ENCODE measurements around the gene KRI1.

KRI1 gene

DNA sequence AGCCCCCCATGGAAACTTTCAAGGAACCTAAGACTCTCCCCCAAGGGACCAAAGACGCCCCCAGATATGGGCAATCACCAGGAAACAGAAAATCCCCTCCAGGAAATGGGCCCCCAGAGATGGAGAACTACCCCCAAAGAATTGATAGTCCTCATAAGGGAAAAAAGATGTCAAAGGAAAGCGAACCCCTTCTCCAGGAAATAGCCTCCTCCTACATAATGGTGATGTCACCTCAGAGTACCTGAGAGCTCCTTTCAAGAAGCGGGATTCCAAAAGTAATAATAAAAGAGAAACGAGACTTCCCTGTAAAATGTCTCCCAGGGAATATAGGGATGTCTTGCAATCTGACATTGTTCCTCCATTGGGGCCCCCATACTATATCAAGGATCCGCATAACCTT lies 1.8 kb upstream of the KRI1 start:
- no peak for DNase-seq (ENCODE audit: low spot score)
- TF ChIP-seq, protein P1, sequence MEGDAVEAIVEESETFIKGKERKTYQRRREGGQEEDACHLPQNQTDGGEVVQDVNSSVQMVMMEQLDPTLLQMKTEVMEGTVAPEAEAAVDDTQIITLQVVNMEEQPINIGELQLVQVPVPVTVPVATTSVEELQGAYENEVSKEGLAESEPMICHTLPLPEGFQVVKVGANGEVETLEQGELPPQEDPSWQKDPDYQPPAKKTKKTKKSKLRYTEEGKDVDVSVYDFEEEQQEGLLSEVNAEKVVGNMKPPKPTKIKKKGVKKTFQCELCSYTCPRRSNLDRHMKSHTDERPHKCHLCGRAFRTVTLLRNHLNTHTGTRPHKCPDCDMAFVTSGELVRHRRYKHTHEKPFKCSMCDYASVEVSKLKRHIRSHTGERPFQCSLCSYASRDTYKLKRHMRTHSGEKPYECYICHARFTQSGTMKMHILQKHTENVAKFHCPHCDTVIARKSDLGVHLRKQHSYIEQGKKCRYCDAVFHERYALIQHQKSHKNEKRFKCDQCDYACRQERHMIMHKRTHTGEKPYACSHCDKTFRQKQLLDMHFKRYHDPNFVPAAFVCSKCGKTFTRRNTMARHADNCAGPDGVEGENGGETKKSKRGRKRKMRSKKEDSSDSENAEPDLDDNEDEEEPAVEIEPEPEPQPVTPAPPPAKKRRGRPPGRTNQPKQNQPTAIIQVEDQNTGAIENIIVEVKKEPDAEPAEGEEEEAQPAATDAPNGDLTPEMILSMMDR (IDR thresholded peaks at IDR 0.05; ENCODE audit: borderline replicate concordance, control extremely low read depth, extremely low read depth, insufficient read depth, missing control alignments): no peak
- in situ Hi-C loops (cut with MboI; ENCODE audit: low sequenced_read_pairs, unreplicated experiment): no loop called here

DNA sequence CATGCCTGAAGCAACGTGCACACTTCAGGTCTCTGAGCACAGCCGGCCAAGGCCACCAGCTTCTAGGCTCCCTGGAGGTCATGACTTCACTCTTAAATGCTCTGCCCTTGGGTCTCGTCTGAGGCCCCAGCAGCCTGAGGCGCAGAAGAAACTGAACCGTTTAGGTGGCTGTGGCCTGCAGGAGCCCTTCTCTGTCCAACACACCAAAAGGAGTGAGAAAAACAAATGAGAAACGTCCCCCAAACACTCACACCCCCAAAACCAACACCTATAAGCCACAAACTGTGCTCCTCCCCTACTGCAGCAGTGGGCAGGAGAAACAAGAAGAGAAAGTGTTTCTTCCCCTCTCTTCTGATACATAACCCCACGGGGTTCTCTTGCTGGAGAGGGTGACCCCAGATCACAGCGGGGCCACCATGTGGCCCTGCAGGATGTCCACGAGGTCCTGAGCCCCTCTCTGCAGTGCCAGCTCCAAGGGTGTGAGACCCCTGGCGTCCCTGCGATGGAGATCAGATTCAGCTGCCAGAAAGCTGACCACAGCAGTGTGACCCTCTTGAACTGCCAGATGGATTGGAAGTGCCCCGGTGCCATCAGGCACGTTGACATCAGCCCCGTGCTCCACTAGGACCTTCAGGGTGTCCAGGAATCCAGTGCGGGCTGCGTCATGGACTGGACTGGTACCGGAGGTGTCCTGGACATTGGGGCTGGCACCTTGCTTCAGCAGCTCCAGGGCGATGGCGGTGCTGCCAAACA lies 1.0 kb upstream of the KRI1 start:
- DNase-seq (ENCODE audit: low spot score): peak; percentile 73
- TF ChIP-seq, protein P1 (IDR thresholded peaks at IDR 0.05; ENCODE audit: borderline replicate concordance, control extremely low read depth, extremely low read depth, insufficient read depth, missing control alignments): no peak
- in situ Hi-C loops (cut with MboI; ENCODE audit: low sequenced_read_pairs, unreplicated experiment): no loop called here

DNA sequence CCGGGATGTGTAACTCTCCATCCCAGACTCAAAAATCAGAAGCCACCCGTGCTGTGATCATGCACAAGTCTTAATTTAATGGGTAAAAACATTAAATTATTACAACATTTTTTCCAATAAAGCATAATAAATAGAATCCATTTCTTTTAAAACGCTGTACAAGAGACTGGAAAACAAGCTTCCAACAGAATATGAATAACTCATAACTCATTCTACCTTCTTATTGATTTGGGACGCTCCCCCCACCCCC lies 523 bp upstream of the KRI1 start:
- in situ Hi-C loops (cut with MboI; ENCODE audit: low sequenced_read_pairs, unreplicated experiment): no loop called here

DNA sequence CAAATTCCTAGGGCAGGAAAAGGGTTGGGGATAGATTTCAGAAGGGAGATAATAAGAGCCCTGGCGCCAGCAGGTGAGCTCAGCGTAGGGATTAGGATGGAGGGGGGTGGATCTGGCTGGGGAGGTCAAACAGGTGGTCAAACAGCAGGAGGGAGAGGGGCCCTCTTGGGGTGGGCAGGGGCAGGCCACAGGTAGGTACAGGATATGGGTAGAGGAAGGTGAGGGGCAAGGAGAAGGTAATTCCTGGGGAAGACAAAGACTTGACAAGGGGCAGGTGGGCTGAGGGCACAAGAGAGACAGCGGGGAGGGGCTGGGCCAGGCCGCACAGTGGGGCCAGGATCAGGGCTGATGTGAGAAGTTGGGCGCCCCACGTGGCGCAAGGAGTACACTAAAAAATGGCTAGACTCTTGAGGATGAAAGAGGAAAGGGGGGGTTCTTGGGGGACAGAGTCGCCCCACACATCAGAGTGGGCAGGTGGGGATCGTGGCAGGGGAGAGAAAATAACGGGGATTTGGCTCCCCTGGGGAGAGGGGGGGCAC lies 713 bp downstream of the KRI1 start:
- DNase-seq (ENCODE audit: low spot score): peak; percentile 83
- TF ChIP-seq, protein P1 (IDR thresholded peaks at IDR 0.05; ENCODE audit: borderline replicate concordance, control extremely low read depth, extremely low read depth, insufficient read depth, missing control alignments): peak; percentile 9
- in situ Hi-C loops (cut with MboI; ENCODE audit: low sequenced_read_pairs, unreplicated experiment): no loop called here

More for the DNA sequence above, 523 bp upstream of the KRI1 start:
- TF ChIP-seq, protein P1 (IDR thresholded peaks at IDR 0.05; ENCODE audit: borderline replicate concordance, control extremely low read depth, extremely low read depth, insufficient read depth, missing control alignments): no peak
- no peak for DNase-seq (ENCODE audit: low spot score)

DNA sequence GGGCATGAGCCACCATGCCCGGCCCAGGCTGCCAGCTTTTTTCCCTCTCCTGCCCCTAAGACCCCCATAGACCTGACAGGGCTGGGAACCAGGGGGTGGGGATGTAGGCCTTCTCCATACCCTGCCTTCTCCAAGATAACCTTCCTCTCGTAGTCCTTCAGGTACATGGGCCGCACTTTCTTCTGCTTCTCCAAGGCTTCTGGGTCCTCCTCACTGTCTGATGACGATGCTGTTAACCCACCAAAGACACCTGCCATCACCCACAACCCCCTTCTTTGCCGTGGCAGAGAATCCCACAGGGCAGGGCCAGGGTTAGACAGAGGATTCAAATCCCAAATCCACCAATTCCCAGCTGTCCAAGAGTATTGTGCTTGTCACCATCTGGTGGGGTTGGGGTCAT lies 3.2 kb downstream of the KRI1 start:
- no peak for DNase-seq (ENCODE audit: low spot score)
- in situ Hi-C loops (cut with MboI; ENCODE audit: low sequenced_read_pairs, unreplicated experiment): no loop called here
- TF ChIP-seq, protein P1 (IDR thresholded peaks at IDR 0.05; ENCODE audit: borderline replicate concordance, control extremely low read depth, extremely low read depth, insufficient read depth, missing control alignments): no peak

DNA sequence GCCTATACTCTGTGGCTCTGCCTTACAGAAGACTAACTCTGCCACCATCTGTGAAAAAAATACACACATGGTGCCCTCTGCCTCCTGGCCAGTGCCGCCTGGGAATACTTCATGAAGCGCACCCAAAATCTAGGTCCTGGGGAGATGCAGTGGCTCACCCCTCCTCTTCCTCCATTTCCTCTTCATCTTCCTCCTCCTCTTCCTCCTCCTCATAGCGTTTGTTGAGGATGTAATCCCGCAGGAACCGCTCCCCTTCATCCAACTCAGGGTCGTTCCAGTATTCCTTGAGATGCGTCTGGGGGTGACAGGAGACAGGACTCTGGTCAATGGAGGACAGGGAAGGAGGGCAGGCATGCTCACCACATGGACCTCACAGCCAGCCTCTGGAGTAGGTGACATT lies 5.7 kb downstream of the KRI1 start:
- in situ Hi-C loops (cut with MboI; ENCODE audit: low sequenced_read_pairs, unreplicated experiment): no loop called here
- DNase-seq (ENCODE audit: low spot score): no peak
- TF ChIP-seq, protein P1 (IDR thresholded peaks at IDR 0.05; ENCODE audit: borderline replicate concordance, control extremely low read depth, extremely low read depth, insufficient read depth, missing control alignments): no peak
